HPDE6-E6E7 (cell line): ENCODE data around the gene EML6.

Experiments used
- DNase-seq: peaks from one replicate; pipeline ENCODE4 v3.0.0; 2011; ENCODE audit warnings: missing footprints; ENCODE audit errors: extremely low spot score

Gene EML6

GRCh38 chr2:54912305-54912704 lies 188.8 kb downstream of the EML6 start:
- DNase-seq = no peak

- no peak for DNase-seq
These were observed 189.4 kb downstream of the EML6 start for GRCh38 chr2:54912893-54913292.

DNA sequence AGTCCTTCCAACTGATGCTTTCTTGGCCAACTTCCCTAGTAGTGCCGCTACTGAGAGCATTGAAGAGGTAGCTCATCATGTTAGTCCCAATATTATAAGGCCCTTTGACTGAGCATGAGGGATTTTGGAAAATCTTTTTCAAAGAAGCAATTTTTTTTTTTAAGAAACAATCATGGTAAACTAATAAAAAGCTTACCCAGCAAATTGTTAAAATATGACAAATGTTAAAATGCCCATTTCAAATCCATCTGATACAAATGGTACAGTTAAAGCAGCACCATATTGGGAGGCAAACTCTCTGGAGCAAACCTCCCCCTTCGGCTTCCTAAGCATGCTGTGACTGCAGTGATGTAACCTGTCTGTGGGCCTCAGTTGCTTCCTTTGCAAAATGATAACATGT lies 191.2 kb downstream of the EML6 start:
- DNase-seq = no peak

DNA sequence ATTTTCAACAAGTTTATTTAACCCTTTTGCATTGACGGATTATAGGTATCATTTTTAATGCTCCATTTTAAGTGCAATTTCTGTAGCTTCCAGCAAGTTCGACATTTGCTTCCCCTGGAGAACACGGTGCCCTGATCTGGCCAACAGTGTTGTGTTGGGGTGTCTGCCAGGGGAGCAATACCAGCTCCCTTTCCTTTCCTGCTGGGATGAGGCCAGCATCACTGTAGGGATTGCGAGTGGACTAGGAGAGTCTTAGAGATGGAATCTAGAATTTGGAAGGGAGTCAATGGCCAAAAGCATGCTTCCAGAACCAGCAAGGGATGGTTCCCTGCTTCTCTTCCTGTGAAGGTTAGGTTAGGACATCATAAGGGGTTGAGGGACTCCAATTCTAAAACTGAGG lies 191.6 kb downstream of the EML6 start:
- no peak for DNase-seq

- DNase-seq = no peak
These were observed 193.2 kb downstream of the EML6 start for GRCh38 chr2:54916637-54917036.

DNA sequence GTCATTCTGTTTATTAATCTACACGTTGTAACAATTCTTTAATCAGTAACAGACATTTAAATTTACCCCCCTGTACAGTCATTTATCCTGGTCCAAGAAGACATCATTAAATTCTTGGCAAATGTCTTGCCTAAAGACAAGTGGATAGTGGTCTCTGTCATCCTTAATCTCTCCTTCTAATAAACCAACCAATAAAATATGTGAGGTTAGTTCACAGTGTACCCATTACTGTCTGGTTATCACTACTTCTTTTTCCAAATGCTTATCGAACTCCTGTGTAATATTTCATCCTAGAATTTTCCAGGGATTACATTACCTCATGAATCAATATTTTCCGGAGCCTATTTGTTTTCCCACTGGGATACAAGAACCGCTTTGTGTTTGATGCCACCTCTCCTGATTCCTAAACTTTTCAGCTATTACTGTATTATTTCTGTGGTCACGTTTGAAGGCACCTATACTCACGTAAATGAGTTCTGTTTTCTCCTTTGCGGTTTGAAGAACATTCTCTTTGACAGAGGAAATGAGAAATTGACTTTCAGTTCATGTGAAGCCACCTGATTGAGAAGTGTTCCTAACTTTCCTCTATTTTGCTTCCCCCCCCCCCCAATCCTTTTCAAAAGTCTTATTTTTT lies 195.3 kb downstream of the EML6 start:
- DNase-seq = no peak

DNA sequence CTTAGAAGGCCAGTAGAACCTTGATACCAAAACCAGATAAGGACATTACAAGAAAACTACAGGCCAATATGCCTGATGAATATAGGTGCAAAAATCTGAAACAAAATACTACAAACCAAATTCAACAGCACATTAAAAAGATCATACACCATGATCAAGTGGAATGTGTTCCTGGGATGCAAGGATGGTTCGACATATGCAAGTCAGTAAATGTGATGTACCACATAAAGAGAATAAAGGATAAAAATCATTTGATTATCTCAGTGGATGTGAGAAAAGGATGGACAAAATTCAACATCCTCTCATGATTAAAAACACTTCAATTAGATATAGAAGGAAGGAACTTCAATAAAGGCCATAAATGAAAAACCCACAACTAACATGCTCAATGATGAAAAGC lies 197.2 kb downstream of the EML6 start:
- no peak for DNase-seq

- DNase-seq = no peak
These were observed 200.7 kb downstream of the EML6 start for GRCh38 chr2:54924121-54924520.

DNA sequence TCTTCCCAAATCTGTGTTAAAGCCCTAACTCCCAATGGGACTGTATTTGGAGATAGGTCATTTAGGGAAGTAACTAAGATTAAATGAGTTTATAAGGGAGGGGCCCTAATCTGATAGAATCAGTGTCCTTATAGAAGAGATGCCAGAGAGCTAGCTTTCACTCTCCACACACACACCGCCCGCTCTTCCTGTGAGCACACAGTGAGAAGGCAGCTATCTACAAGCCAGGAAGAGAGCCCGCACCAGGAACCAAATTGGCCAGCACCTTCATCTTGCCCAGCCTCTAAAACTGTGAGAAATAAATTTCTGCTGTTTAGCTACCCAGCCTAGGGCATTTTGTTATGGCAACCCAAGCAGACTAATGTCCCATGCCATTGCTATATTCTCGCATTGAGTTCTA lies 201.6 kb downstream of the EML6 start:
- DNase-seq = no peak

- no peak for DNase-seq
These were observed 203.8 kb downstream of the EML6 start for GRCh38 chr2:54927085-54927750.

DNA sequence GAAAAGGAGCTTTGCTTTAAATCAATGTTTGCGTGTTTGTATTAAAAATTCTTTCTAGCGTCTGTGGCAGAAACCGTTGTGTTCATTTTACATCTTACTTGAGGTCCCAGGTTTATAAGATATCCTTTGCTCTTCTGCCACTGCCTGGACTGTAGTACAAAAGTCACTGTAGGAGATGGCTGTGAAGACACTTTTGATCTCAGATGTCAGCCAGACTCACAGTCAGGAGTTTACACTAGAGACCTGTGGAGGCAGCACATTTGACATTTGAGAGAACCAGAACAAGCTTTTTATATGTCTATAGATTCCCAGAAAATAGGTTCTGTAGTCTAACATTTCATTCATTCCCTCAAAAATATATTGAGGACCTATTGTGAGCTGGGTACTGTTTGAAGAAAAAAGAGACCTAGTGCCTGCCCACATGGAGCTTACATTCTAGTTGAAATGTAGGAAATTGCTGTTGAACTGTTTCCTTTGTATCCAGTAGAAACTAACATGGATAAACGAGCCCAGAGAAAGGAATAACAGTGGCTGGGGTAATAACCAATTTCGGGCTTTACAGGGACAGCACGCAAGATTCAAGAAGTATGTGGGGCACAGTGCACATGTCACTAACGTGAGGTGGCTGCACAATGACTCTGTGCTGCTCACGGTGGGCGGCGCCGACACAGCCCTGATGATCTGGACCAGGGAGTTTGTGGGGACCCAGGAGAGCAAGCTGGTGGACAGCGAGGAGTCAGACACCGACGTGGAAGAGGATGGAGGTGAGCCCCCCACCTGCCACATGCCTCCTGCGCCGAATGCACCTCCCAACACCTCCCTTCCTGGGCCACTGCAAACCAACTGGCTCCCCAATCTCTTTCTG lies 204.5 kb downstream of the EML6 start:
- DNase-seq = no peak

DNA sequence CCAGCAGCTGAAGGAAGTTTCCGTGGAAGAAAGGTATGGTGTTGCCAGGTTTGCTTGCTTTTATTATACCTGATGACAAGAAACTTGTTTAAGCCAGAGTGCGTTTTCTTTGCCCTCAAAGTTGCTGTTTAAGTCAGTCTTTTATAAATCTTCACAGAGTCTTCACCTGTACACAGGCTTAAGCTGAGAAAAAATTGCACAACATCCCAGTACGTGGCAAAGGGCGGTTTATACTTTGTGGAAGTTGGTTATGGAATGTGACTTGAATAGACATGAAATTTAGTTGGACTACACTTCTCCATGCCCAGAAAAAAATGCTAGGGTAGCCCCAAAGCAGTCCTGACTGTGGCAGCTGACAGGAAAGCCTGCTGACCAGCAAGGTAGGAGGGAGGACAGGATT lies 205.3 kb downstream of the EML6 start:
- no peak for DNase-seq

GRCh38 chr2:54931473-54931872 lies 208.0 kb downstream of the EML6 start:
- DNase-seq = no peak

- no peak for DNase-seq
These were observed 211.9 kb downstream of the EML6 start for GRCh38 chr2:54935389-54935788.

- DNase-seq = no peak
These were observed 213.3 kb downstream of the EML6 start for GRCh38 chr2:54936766-54937165.

- no peak for DNase-seq
These were observed 216.1 kb downstream of the EML6 start for GRCh38 chr2:54939446-54940118.

DNA sequence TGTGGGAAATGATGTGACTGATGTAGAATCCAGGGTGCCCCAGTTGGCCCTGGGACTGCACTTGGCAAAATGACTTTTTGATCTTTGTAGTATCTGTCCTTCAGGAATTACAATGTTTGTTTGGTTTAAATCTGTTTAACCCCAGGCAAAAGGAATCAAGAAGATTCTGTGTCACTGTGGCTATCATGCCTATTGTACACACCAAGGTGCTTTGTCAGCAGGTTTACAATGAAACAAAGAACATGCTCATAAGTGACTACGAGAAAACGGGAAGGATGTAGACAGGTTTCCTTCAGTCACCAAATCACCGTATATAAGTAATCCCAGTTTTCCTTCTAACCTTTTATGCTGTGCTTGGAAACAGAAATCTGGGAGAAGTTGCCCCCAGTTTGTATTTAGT lies 217.3 kb downstream of the EML6 start:
- DNase-seq = no peak

DNA sequence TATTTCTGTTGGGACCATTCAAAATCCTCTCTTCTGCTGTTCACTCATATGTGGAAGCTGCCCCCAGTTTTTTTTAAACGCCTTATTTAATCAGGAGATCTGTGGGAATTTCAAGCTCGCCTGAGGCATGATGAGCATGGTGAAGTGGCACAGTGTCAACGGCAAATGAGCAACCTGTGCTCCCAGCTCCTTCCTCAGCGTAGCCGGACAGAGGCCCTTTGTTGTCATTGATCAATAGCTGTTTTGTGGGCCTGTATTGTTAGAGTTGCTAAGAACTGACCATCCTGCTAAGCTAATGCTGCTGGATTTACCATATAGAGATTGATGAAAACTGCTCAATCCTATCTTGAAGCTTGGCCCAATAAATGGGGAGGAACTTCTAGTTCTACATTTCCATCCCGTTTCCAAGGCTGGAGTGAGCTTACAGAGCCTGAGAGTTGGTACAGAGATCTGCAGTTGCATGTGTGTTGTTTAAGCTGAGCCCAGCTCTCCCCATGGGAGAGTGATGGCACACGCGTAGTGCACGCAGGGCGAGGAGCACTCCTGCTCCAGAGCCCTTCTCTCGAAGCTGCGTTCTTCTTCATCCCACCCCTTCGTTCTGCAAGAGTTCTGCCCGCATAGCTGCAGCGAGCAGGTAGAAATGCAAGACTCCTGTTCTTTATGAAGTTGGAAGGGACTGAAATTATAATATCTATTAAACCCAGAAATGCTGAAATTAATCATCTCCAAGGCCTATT lies 218.0 kb downstream of the EML6 start:
- no peak for DNase-seq

- DNase-seq = no peak
These were observed 218.9 kb downstream of the EML6 start for GRCh38 chr2:54942373-54942772.

GRCh38 chr2:54944724-54945326 lies 221.4 kb downstream of the EML6 start:
- no peak for DNase-seq
